Inferior parietal cortex (tissue), 1 donor: Measurements from ENCODE around the gene P2RX6.
"Not testable (repeated sequence)": the region's sequence is repeated elsewhere in the genome, so short reads cannot be mapped to it uniquely, and the experiment has no call there.

Source experiments
- DNase-seq: peaks from one replicate; pipeline ENCODE4 v3.0.0-alpha.2; 2016; ENCODE audit errors: extremely low spot score

The P2RX6 gene

GRCh38 chr22:20994128-20994901, 20.6 kb upstream of the P2RX6 start:
- no peak for DNase-seq

GRCh38 chr22:20994902-20995241, 20.1 kb upstream of the P2RX6 start:
- DNase-seq: no peak

- DNase-seq: no peak
Observed at GRCh38 chr22:20995329-20996030, 19.5 kb upstream of the P2RX6 start.

- DNase-seq: no peak
Observed at GRCh38 chr22:20996031-20996410, 18.9 kb upstream of the P2RX6 start.

- DNase-seq: no peak
Observed at GRCh38 chr22:20996598-20997535, 18.1 kb upstream of the P2RX6 start.

- no peak for DNase-seq
Observed at GRCh38 chr22:20997536-20998257, 17.3 kb upstream of the P2RX6 start.

- DNase-seq: no peak
Observed at GRCh38 chr22:20998411-20999336, 16.3 kb upstream of the P2RX6 start.

- DNase-seq: no peak
Observed at GRCh38 chr22:20999350-21000206, 15.4 kb upstream of the P2RX6 start.

GRCh38 chr22:21000207-21000986, 14.6 kb upstream of the P2RX6 start:
- no peak for DNase-seq

- no peak for DNase-seq
Observed at GRCh38 chr22:21000987-21001600, 13.9 kb upstream of the P2RX6 start.

- DNase-seq: peak; percentile 99
Observed at GRCh38 chr22:21001601-21002325, 13.2 kb upstream of the P2RX6 start, which contains the start of gene THAP7. Gene THAP7 (minus strand): TSS chr22:21002118. CDS start chr22:21001911, 207 bp downstream.

GRCh38 chr22:21003782-21004181, 11.2 kb upstream of the P2RX6 start:
- DNase-seq: no peak

- DNase-seq: not testable (repeated sequence)
Observed at GRCh38 chr22:21009208-21009607, 5.8 kb upstream of the P2RX6 start.

- no peak for DNase-seq
Observed at GRCh38 chr22:21009638-21010425, 5.1 kb upstream of the P2RX6 start.

GRCh38 chr22:21010426-21011113, 4.4 kb upstream of the P2RX6 start:
- DNase-seq: no peak
